Spleen (tissue), 11 donors: ENCODE data around the gene GGTLC2. TPM values are rescaled to one million over a fixed set of nuclear protein-coding genes. Genes with fewer than 3 reads are reported as not detected.

ENCODE experiments used
- DNase-seq: peaks from one replicate; pipeline ENCODE4 v3.0.0-alpha.2; 2020
- H3K27ac ChIP-seq, 8 donors: fragments of 200-600 bp; sonication (generic) in 7 of 8; 1 replicate in 4 of 8; 2 replicates in 4 of 8; pipeline versions ENCODE4 v1.5.0 to v1.8.0; 2016 to 2021; ENCODE audit warnings: inconsistent platforms in 4 of 8, mild to moderate bottlenecking in 4 of 8, moderate library complexity in 1 of 8
- H3K27me3 ChIP-seq, 7 donors: fragments of 200-600 bp; sonication (generic) in 6 of 7; replicated peaks in 1 of 7; 1 replicate in 4 of 7; 2 replicates in 3 of 7; pipeline versions ENCODE4 v1.5.0 to v1.8.0; 2016 to 2021; ENCODE audit warnings: inconsistent platforms in 3 of 7, mild to moderate bottlenecking in 1 of 7
- H3K36me3 ChIP-seq, 6 donors: fragments of 200-600 bp; sonication (generic) in 5 of 6; 1 replicate in 4 of 6; 2 replicates in 2 of 6; pipeline versions ENCODE4 v1.5.0 to v1.8.0; 2016 to 2021; ENCODE audit warnings: inconsistent platforms in 2 of 6
- H3K4me1 ChIP-seq, 6 donors: fragments of 200-600 bp; sonication (generic) in 5 of 6; 1 replicate in 3 of 6; 2 replicates in 3 of 6; pipeline versions ENCODE4 v1.5.0 to v1.8.0; 2016 to 2021; ENCODE audit warnings: inconsistent platforms in 3 of 6
- H3K4me3 ChIP-seq, 8 donors: fragments of 200-600 bp; sonication (generic) in 7 of 8; 1 replicate in 4 of 8; 2 replicates in 4 of 8; pipeline versions ENCODE4 v1.5.0 to v1.8.0; 2016 to 2021; ENCODE audit warnings: inconsistent platforms in 4 of 8, mild to moderate bottlenecking in 4 of 8, moderate library complexity in 2 of 8
- H3K9me3 ChIP-seq, 8 donors: fragments of 200-600 bp; sonication (generic) in 7 of 8; 1 replicate in 4 of 8; 2 replicates in 4 of 8; pipeline versions ENCODE4 v1.5.0 to v1.8.0; 2016 to 2021; ENCODE audit warnings: inconsistent platforms in 4 of 8
- CTCF ChIP-seq, 11 experiments: fragments of 200-600 bp in 7 of 11; fragments of 450-650 bp in 4 of 11; sonication (generic) in 4 of 11; IDR thresholded peaks in 8 of 11; conservative IDR thresholded peaks in 3 of 11; 1 replicate in 7 of 11; 2 replicates in 4 of 11; pipeline versions ENCODE4 v1.4.0 to v1.8.0; 2016 to 2021; ENCODE audit warnings: antibody characterized with exemption in 11 of 11, inconsistent platforms in 4 of 11, mild to moderate bottlenecking in 1 of 11
- POLR2A ChIP-seq, 3 donors: fragments of 450-650 bp; IDR thresholded peaks; one replicate each; pipeline ENCODE4 v1.5.1; 2017; ENCODE audit warnings: antibody characterized with exemption in 3 of 3, mild to moderate bottlenecking in 1 of 3
- POLR2AphosphoS5 ChIP-seq, 3 donors: sonication (generic); formaldehyde crosslinking; IDR thresholded peaks; one replicate each; pipeline ENCODE4 v1.5.1; 2017; ENCODE audit warnings: antibody characterized with exemption in 3 of 3
- WGBS, 5 donors: extraction: QIAGEN DNeasy Blood & Tissue Kit in 3 of 5; methylation state at CpG; one replicate each; pipeline versions ENCODE4 v1.1.5 to v1.1.7; 2013 to 2018; 5-methylcytosine and 5-hydroxymethylcytosine counted together
- intact Hi-C: fragments of 100-400 bp; cut with DNase I; formaldehyde crosslinking; loops from one replicate; pipeline ENCODE4 v1.15.0; 2023; ENCODE audit warnings: low total_unique reads
- polyA plus RNA-seq, 3 donors: library from polyadenylated mRNA; stranded (reverse); fragments of 200-250 nt; gene quantifications; one replicate each; pipeline ENCODE4 v1.2.1, GENCODE V29; 2013
- small RNA-seq, 4 donors: library from RNA; depleted of rRNA; stranded (forward); fragments of <200 nt; gene quantifications; one replicate each; pipeline ENCODE3, GENCODE V24; 2016
- total RNA-seq, 7 donors: library from RNA; depleted of rRNA in 3 of 7; stranded (reverse); fragments of >200 nt in 3 of 7; fragmentation: NEBNext Ultra II Directional in 4 of 7; extraction: Animal tissue kit (Norgen Biotek cat#: 25700) in 4 of 7; gene quantifications; one replicate each; pipeline versions ENCODE4 v1.1.0 to v1.2.1, GENCODE V29; 2016 to 2021
- donor health status: healthy with polysubstance abuse.
- donor health status: DM: no; HTN: no; CAD: no; lungs with moderate emphysema.
- donor health status: DM: no; HTN: no; CAD: no.
- donor health status: Bipolar disorder and iron deficiency.
- donor health status: healthy.
- donor health status: DM: no; HTN: no; CAD: no.
- donor health status: DM: yes; HTN: yes; CAD: no.

GGTLC2 gene
- total and polyA plus RNA-seq, 10 donors, result not detected

- TF ChIP-seq POLR2AphosphoS5 (IDR thresholded peaks at IDR 0.05) (no peak), POLR2A (IDR thresholded peaks at IDR 0.05) (no peak), CTCF (IDR thresholded peaks at IDR 0.05 in 8 of 11, conservative IDR thresholded peaks at IDR 0.05 in 3 of 11) (no peak)
- Histone ChIP-seq H3K4me1 (peaks cover 0 to 33% (median 22%) of the 10 kb centered on the region in 6 donors), H3K27ac (no peak overlapping the region), H3K4me3 (no peak overlapping the region), H3K9me3 (no peaks in the 10 kb centered on the region), H3K36me3 (no peaks in the 10 kb centered on the region), H3K27me3 (no peaks in the 10 kb centered on the region)
- 71 to 85% (median 81%) methylated on average over 1 of the region's 1 CpG; no CpG with 5 or more reads in 1 of the 5 donors for WGBS, 5 donors
- no peak for DNase-seq
- intact Hi-C loops, result no loop called here
Observed at GRCh38 chr22:22694106-22694505, 49.7 kb downstream of the GGTLC2 start.

- no peak for TF ChIP-seq CTCF (IDR thresholded peaks at IDR 0.05 in 8 of 11, conservative IDR thresholded peaks at IDR 0.05 in 3 of 11)
- TF ChIP-seq POLR2A (IDR thresholded peaks at IDR 0.05), result no peak
Observed at GRCh38 chr22:22696104-22696503, 51.7 kb downstream of the GGTLC2 start.

More at GRCh38 chr22:22696104-22696503, 51.7 kb downstream of the GGTLC2 start:
- H3K4me1 ChIP-seq, result peaks cover 0 to 33% (median 21%) of the 10 kb centered on the region in 6 donors
- whole genome bisulfite sequencing, 5 donors, result 89 to 93% (median 91%) methylated on average over 5 of the region's 5 CpGs
- H3K27ac ChIP-seq, result no peak overlapping the region
- H3K36me3 ChIP-seq, result no peaks in the 10 kb centered on the region
- no peaks in the 10 kb centered on the region for H3K9me3 ChIP-seq
- peaks cover 0 to 2% (median 0%) of the 10 kb centered on the region in 7 donors for H3K27me3 ChIP-seq
- intact Hi-C loops, result no loop called here
- no peak for DNase-seq
- H3K4me3 ChIP-seq, result no peak overlapping the region

Small RNA genes within 50 kb of the gene (small RNA-seq; reads per million reads assigned to genes)
- gene AC244250.2, result 0 reads per million in 4 donors
- gene IGLV3-29, result 0 reads per million in 4 donors
- 0 reads per million in 4 donors for gene IGLVVI-25-1

Other genes starting within 250 kb of the GGTLC2 start
- gene ZNF280B, start 135.9 kb upstream of the GGTLC2 start, total RNA-seq, result 1 to 10 TPM; 1.4 to 2.7 (median 2.0) TPM
- gene ZNF280B, start 135.9 kb upstream of the GGTLC2 start, polyA plus RNA-seq, result under 1 TPM; 0.49 to 0.90 (median 0.59) TPM
- gene ZNF280A, start 124.3 kb upstream of the GGTLC2 start, total RNA-seq, result under 1 TPM in 1 of 7 donors, not detected in 6; 0.51 TPM
- gene ZNF280A, start 124.3 kb upstream of the GGTLC2 start, polyA plus RNA-seq, result not detected
- gene PRAME, start 85.3 kb upstream of the GGTLC2 start, total RNA-seq, result under 1 TPM in 1 of 7 donors, not detected in 6; 0.17 TPM
- gene PRAME, start 85.3 kb upstream of the GGTLC2 start, polyA plus RNA-seq, result under 1 TPM; 0.04 to 0.24 (median 0.06) TPM
- 100 to 1,000 TPM in 5 of 7 donors, 10 to 100 TPM in 2; 55.9 to 720 (median 130) TPM for gene IGLL5, start 243.2 kb downstream of the GGTLC2 start, total RNA-seq
- gene IGLL5, start 243.2 kb downstream of the GGTLC2 start, polyA plus RNA-seq, result 100 to 1,000 TPM in 1 of 3 donors, 10 to 100 TPM in 2; 80.3 to 201 (median 93.0) TPM